HG03460 (cell line): ENCODE measurements around the gene ADAMTS13.
"Not testable (repeated sequence)": the region's sequence is repeated elsewhere in the genome, so short reads cannot be mapped to it uniquely, and the experiment has no call there.

Experiments used
- ATAC-seq: cut with Tn5 transposase; IDR thresholded peaks from one replicate; pipeline ENCODE4 v1.9.1; 2021; ENCODE audit not compliant: unreplicated experiment

Gene ADAMTS13

GRCh38 chr9:133424187-133424586, 2.0 kb downstream of the ADAMTS13 start:
- ATAC-seq: no peak

GRCh38 chr9:133425049-133425632, 3.0 kb downstream of the ADAMTS13 start:
- ATAC-seq: no peak

- ATAC-seq: no peak
Measured at GRCh38 chr9:133426011-133426410, 3.8 kb downstream of the ADAMTS13 start.

GRCh38 chr9:133427658-133428348, 5.6 kb downstream of the ADAMTS13 start:
- no peak for ATAC-seq

GRCh38 chr9:133428617-133429101, 6.5 kb downstream of the ADAMTS13 start:
- no peak for ATAC-seq

- no peak for ATAC-seq
Measured at GRCh38 chr9:133429214-133429613, 7.0 kb downstream of the ADAMTS13 start.

- ATAC-seq: no peak
Measured at GRCh38 chr9:133429641-133430161, 7.5 kb downstream of the ADAMTS13 start.

GRCh38 chr9:133430244-133430643, 8.1 kb downstream of the ADAMTS13 start:
- no peak for ATAC-seq

- ATAC-seq: no peak
Measured at GRCh38 chr9:133433351-133433843, 11.2 kb downstream of the ADAMTS13 start.

GRCh38 chr9:133436681-133437080, 14.5 kb downstream of the ADAMTS13 start:
- ATAC-seq: no peak

GRCh38 chr9:133437753-133438531, 15.8 kb downstream of the ADAMTS13 start:
- ATAC-seq: no peak

GRCh38 chr9:133439337-133439736, 17.2 kb downstream of the ADAMTS13 start:
- no peak for ATAC-seq

GRCh38 chr9:133440874-133441273, 18.7 kb downstream of the ADAMTS13 start:
- peak; percentile 64 for ATAC-seq

- no peak for ATAC-seq
Measured at GRCh38 chr9:133441571-133441970, 19.4 kb downstream of the ADAMTS13 start.

- no peak for ATAC-seq
Measured at GRCh38 chr9:133443248-133443647, 21.1 kb downstream of the ADAMTS13 start.

GRCh38 chr9:133443982-133444381, 21.8 kb downstream of the ADAMTS13 start:
- no peak for ATAC-seq

GRCh38 chr9:133445293-133445969, 23.3 kb downstream of the ADAMTS13 start:
- no peak for ATAC-seq

GRCh38 chr9:133448487-133448972, 26.4 kb downstream of the ADAMTS13 start:
- ATAC-seq: no peak

- ATAC-seq: no peak
Measured at GRCh38 chr9:133449760-133450159, 27.6 kb downstream of the ADAMTS13 start.

- ATAC-seq: not testable (repeated sequence)
Measured at GRCh38 chr9:133451865-133452264, 29.7 kb downstream of the ADAMTS13 start.

GRCh38 chr9:133452562-133452961, 30.4 kb downstream of the ADAMTS13 start:
- no peak for ATAC-seq
